GM21786 (cell line): Measurements from ENCODE around the gene SMARCD2.

ENCODE experiments used
- ATAC-seq: cut with Tn5 transposase; IDR thresholded peaks from one replicate; pipeline ENCODE4 v1.9.1; 2021; ENCODE audit not compliant: unreplicated experiment

The SMARCD2 gene

GRCh38 chr17:63833026-63833740 is 9.3 kb downstream of the SMARCD2 start:
- no peak for ATAC-seq

- ATAC-seq = no peak
Measured at GRCh38 chr17:63832455-63832854, 10.0 kb downstream of the SMARCD2 start.

GRCh38 chr17:63832014-63832413 is 10.5 kb downstream of the SMARCD2 start:
- no peak for ATAC-seq

- ATAC-seq = no peak
Measured at GRCh38 chr17:63831505-63831904, 11.0 kb downstream of the SMARCD2 start.

GRCh38 chr17:63830904-63831491 is 11.5 kb downstream of the SMARCD2 start:
- ATAC-seq = no peak

GRCh38 chr17:63830278-63830677 is 12.2 kb downstream of the SMARCD2 start:
- no peak for ATAC-seq

- ATAC-seq = no peak
Measured at GRCh38 chr17:63828936-63829335, 13.5 kb downstream of the SMARCD2 start.

- ATAC-seq = no peak
Measured at GRCh38 chr17:63827801-63828221, 14.7 kb downstream of the SMARCD2 start.

- ATAC-seq = peak; percentile 86
Measured at GRCh38 chr17:63827002-63827800, 15.3 kb downstream of the SMARCD2 start, which contains the start of the genes FTSJ3 and PSMC5. Gene FTSJ3 (minus strand): TSS chr17:63827663. CDS start chr17:63826902, 761 bp downstream. Gene PSMC5 (plus strand): TSS chr17:63827431. CDS start chr17:63827491, 60 bp downstream.

- ATAC-seq = no peak
Measured at GRCh38 chr17:63826468-63827001, 15.9 kb downstream of the SMARCD2 start.

- no peak for ATAC-seq
Measured at GRCh38 chr17:63824362-63824761, 18.1 kb downstream of the SMARCD2 start.

- no peak for ATAC-seq
Measured at GRCh38 chr17:63823659-63824331, 18.7 kb downstream of the SMARCD2 start.

GRCh38 chr17:63822537-63822936 is 19.9 kb downstream of the SMARCD2 start:
- no peak for ATAC-seq

GRCh38 chr17:63821804-63822203 is 20.7 kb downstream of the SMARCD2 start:
- no peak for ATAC-seq

GRCh38 chr17:63820963-63821561 is 21.4 kb downstream of the SMARCD2 start:
- ATAC-seq = no peak

- no peak for ATAC-seq
Measured at GRCh38 chr17:63819585-63820537, 22.6 kb downstream of the SMARCD2 start.

GRCh38 chr17:63819131-63819530 is 23.4 kb downstream of the SMARCD2 start:
- ATAC-seq = no peak

GRCh38 chr17:63817736-63818385 is 24.6 kb downstream of the SMARCD2 start:
- ATAC-seq = no peak

GRCh38 chr17:63816669-63817068 is 25.8 kb downstream of the SMARCD2 start:
- no peak for ATAC-seq
